Trophoblast cell (in vitro differentiated cells and primary cell): ENCODE results near the gene ARSG.

Source experiments
- DNase-seq, 2 donors: peaks; one replicate each; pipeline ENCODE4 v3.0.0-alpha.2; 2016
- H2AFZ ChIP-seq: 2 replicates; pipeline ENCODE4 v1.6.1; 2013; ENCODE audit warnings: low read length, moderate library complexity, mild to moderate bottlenecking; ENCODE audit not compliant: insufficient read depth, poor library complexity
- H2AK5ac ChIP-seq: 2 replicates; pipeline ENCODE4 v1.6.1; 2013; ENCODE audit warnings: mild to moderate bottlenecking, low read length
- H2BK120ac ChIP-seq: 2 replicates; pipeline ENCODE4 v1.6.1; 2013; ENCODE audit warnings: low read length, mild to moderate bottlenecking, moderate library complexity; ENCODE audit not compliant: insufficient read depth, poor library complexity
- H2BK12ac ChIP-seq: 2 replicates; pipeline ENCODE4 v1.6.1; 2013; ENCODE audit warnings: mild to moderate bottlenecking, low read length, moderate library complexity
- H2BK5ac ChIP-seq: 2 replicates; pipeline ENCODE4 v1.6.1; 2013; ENCODE audit warnings: low read length, low read depth, moderate library complexity, mild to moderate bottlenecking; ENCODE audit not compliant: poor library complexity
- H3K14ac ChIP-seq: 2 replicates; pipeline ENCODE4 v1.6.1; 2013; ENCODE audit warnings: mild to moderate bottlenecking, low read length
- H3K18ac ChIP-seq: 2 replicates; pipeline ENCODE4 v1.6.1; 2013; ENCODE audit warnings: mild to moderate bottlenecking, low read length
- H3K23ac ChIP-seq: 2 replicates; pipeline ENCODE4 v1.6.1; 2013; ENCODE audit warnings: low read length
- H3K27ac ChIP-seq: 2 replicates; pipeline ENCODE4 v1.5.1; 2013; ENCODE audit warnings: low read depth, mild to moderate bottlenecking, inconsistent platforms, low read length, moderate library complexity
- H3K27me3 ChIP-seq: 2 replicates; pipeline ENCODE4 v1.6.1; 2013; ENCODE audit warnings: inconsistent platforms, mild to moderate bottlenecking, low read length, moderate library complexity; ENCODE audit not compliant: insufficient read depth
- H3K36me3 ChIP-seq, 2 experiments: 1 replicate in 1 of 2; 2 replicates in 1 of 2; pipeline ENCODE4 v1.6.1; 2013; ENCODE audit warnings: low read length in 2 of 2, mild to moderate bottlenecking in 2 of 2, moderate library complexity in 1 of 2; ENCODE audit not compliant: insufficient read depth in 2 of 2, control insufficient read depth in 1 of 2
- H3K4ac ChIP-seq: 2 replicates; pipeline ENCODE4 v1.6.1; 2013; ENCODE audit warnings: low read depth, mild to moderate bottlenecking, low read length, moderate library complexity
- H3K4me1 ChIP-seq, 2 experiments: 1 replicate in 1 of 2; 2 replicates in 1 of 2; pipeline ENCODE4 v1.6.1; 2013; ENCODE audit warnings: low read length in 2 of 2, mild to moderate bottlenecking in 2 of 2, moderate library complexity in 1 of 2; ENCODE audit not compliant: insufficient read depth in 2 of 2, control insufficient read depth in 1 of 2
- H3K4me2 ChIP-seq: 2 replicates; pipeline ENCODE4 v1.6.1; 2013; ENCODE audit warnings: inconsistent platforms, mild to moderate bottlenecking, low read length, moderate library complexity
- H3K4me3 ChIP-seq: 2 replicates; pipeline ENCODE4 v1.5.1; 2013; ENCODE audit warnings: mild to moderate bottlenecking, low read depth, low read length, inconsistent platforms
- H3K79me1 ChIP-seq: one replicate; pipeline ENCODE4 v1.6.1; 2013; ENCODE audit warnings: low read length
- H3K79me2 ChIP-seq: 2 replicates; pipeline ENCODE4 v1.6.1; 2013; ENCODE audit warnings: low read length, mild to moderate bottlenecking; ENCODE audit not compliant: control insufficient read depth, insufficient read depth, poor library complexity
- H3K9ac ChIP-seq: 2 replicates; pipeline ENCODE4 v1.6.1; 2013; ENCODE audit warnings: mild to moderate bottlenecking, low read length
- H3K9me3 ChIP-seq: 2 replicates; pipeline ENCODE4 v1.6.1; 2013; ENCODE audit warnings: low read depth, mild to moderate bottlenecking, control low read depth, inconsistent platforms, low read length; ENCODE audit not compliant: insufficient read depth
- H4K12ac ChIP-seq: 2 replicates; pipeline ENCODE4 v1.6.1; 2013; ENCODE audit warnings: low read depth, mild to moderate bottlenecking, low read length, moderate library complexity
- H4K8ac ChIP-seq: 2 replicates; pipeline ENCODE4 v1.6.1; 2013; ENCODE audit warnings: low read depth, mild to moderate bottlenecking, low read length, moderate library complexity
- H4K91ac ChIP-seq: one replicate; pipeline ENCODE4 v1.6.1; 2013; ENCODE audit warnings: low read depth, mild to moderate bottlenecking, low read length, moderate library complexity
- WGBS: extraction: QIAGEN DNeasy Blood & Tissue Kit; methylation state at CpG from one replicate; pipeline ENCODE4 v1.1.7; 2013; ENCODE audit warnings: missing lambda C conversion rate; ENCODE audit not compliant: insufficient read length, insufficient coverage; ENCODE audit errors: extremely low coverage; 5-methylcytosine and 5-hydroxymethylcytosine counted together

ARSG gene

GRCh38 chr17:68425979-68426378 is 134.7 kb downstream of the ARSG start:
- Histone ChIP-seq H3K4ac (no peak overlapping the region), H3K36me3 (peaks cover 51 to 57% of the 10 kb centered on the region in 2 experiments), H3K79me2 (no peaks in the 10 kb centered on the region), H2BK120ac (no peak overlapping the region), H4K8ac (no peak overlapping the region), H4K12ac (no peak overlapping the region), H4K91ac (no peak overlapping the region), H2AFZ (no peak overlapping the region), H3K9ac (no peak overlapping the region), H2AK5ac (no peak overlapping the region), H3K23ac (no peak overlapping the region), H3K9me3 (no peaks in the 10 kb centered on the region), H3K27ac (no peak overlapping the region), H2BK5ac (no peak overlapping the region), H3K79me1 (no peaks in the 10 kb centered on the region), H3K14ac (no peak overlapping the region), H2BK12ac (no peak overlapping the region), H3K4me2 (no peak overlapping the region), H3K27me3 (no peaks in the 10 kb centered on the region), H3K4me3 (no peak overlapping the region), H3K18ac (no peak overlapping the region), H3K4me1 (no peaks in the 10 kb centered on the region)
- no CpG with 5 or more reads among the region's 12 CpGs for WGBS
- no peak for DNase-seq

GRCh38 chr17:68427575-68427974 is 136.3 kb downstream of the ARSG start:
- no peak overlapping the region for H3K18ac ChIP-seq
- no peak overlapping the region for H3K9ac ChIP-seq
- H3K4me1 ChIP-seq = no peaks in the 10 kb centered on the region
- H3K4ac ChIP-seq = no peak overlapping the region
- H2AK5ac ChIP-seq = no peak overlapping the region
- H2BK12ac ChIP-seq = no peak overlapping the region
- no peak overlapping the region for H4K91ac ChIP-seq
- H3K14ac ChIP-seq = no peak overlapping the region
- no peak overlapping the region for H2BK5ac ChIP-seq
- no peaks in the 10 kb centered on the region for H3K9me3 ChIP-seq
- no peak overlapping the region for H3K4me3 ChIP-seq
- H4K8ac ChIP-seq = no peak overlapping the region
- H3K4me2 ChIP-seq = no peak overlapping the region
- H3K79me1 ChIP-seq = no peaks in the 10 kb centered on the region
- no peak for DNase-seq
- H3K27me3 ChIP-seq = no peaks in the 10 kb centered on the region
- no CpG with 5 or more reads among the region's 7 CpGs for WGBS
- no peak overlapping the region for H3K23ac ChIP-seq
- H3K27ac ChIP-seq = no peak overlapping the region
- no peak overlapping the region for H2AFZ ChIP-seq
- no peak overlapping the region for H2BK120ac ChIP-seq
- H3K36me3 ChIP-seq = peaks cover 64 to 67% of the 10 kb centered on the region in 2 experiments
- no peaks in the 10 kb centered on the region for H3K79me2 ChIP-seq
- no peak overlapping the region for H4K12ac ChIP-seq

GRCh38 chr17:68428498-68429172 is 137.3 kb downstream of the ARSG start:
- Histone ChIP-seq H2AFZ (no peak overlapping the region), H3K18ac (no peak overlapping the region), H4K91ac (no peak overlapping the region), H4K12ac (no peak overlapping the region), H2BK5ac (no peak overlapping the region), H3K79me1 (no peaks in the 10 kb centered on the region), H3K27me3 (no peaks in the 10 kb centered on the region), H3K14ac (no peak overlapping the region), H3K4ac (no peak overlapping the region), H2BK12ac (no peak overlapping the region), H3K79me2 (no peaks in the 10 kb centered on the region), H3K4me1 (no peaks in the 10 kb centered on the region), H4K8ac (no peak overlapping the region), H2BK120ac (no peak overlapping the region), H3K4me3 (no peak overlapping the region), H3K36me3 (peaks cover 66 to 70% of the 10 kb centered on the region in 2 experiments), H3K27ac (no peak overlapping the region), H2AK5ac (no peak overlapping the region), H3K4me2 (no peak overlapping the region), H3K23ac (no peak overlapping the region), H3K9ac (no peak overlapping the region), H3K9me3 (no peaks in the 10 kb centered on the region)
- DNase-seq = no peak
- no CpG with 5 or more reads among the region's 14 CpGs for WGBS

GRCh38 chr17:68429881-68430280 is 138.6 kb downstream of the ARSG start:
- H2BK120ac ChIP-seq = no peak overlapping the region
- no peak overlapping the region for H3K4ac ChIP-seq
- no peaks in the 10 kb centered on the region for H3K9me3 ChIP-seq
- H4K8ac ChIP-seq = no peak overlapping the region
- H3K14ac ChIP-seq = no peak overlapping the region
- no peak overlapping the region for H2AFZ ChIP-seq
- no peak overlapping the region for H2BK5ac ChIP-seq
- no peak overlapping the region for H3K27ac ChIP-seq
- no peak overlapping the region for H2AK5ac ChIP-seq
- no peaks in the 10 kb centered on the region for H3K79me2 ChIP-seq
- H2BK12ac ChIP-seq = no peak overlapping the region
- no peak overlapping the region for H4K91ac ChIP-seq
- no peaks in the 10 kb centered on the region for H3K79me1 ChIP-seq
- H3K18ac ChIP-seq = no peak overlapping the region
- peaks cover 71 to 79% of the 10 kb centered on the region in 2 experiments for H3K36me3 ChIP-seq
- no peak overlapping the region for H3K4me3 ChIP-seq
- H3K4me2 ChIP-seq = no peak overlapping the region
- no peak overlapping the region for H3K9ac ChIP-seq
- WGBS = no CpG with 5 or more reads among the region's 11 CpGs
- H3K27me3 ChIP-seq = no peaks in the 10 kb centered on the region
- no peak overlapping the region for H3K23ac ChIP-seq
- no peak overlapping the region for H4K12ac ChIP-seq
- no peaks in the 10 kb centered on the region for H3K4me1 ChIP-seq
- DNase-seq = no peak
